HG03571 (cell line): ENCODE results near the gene CACNB4.

Experiments
- ATAC-seq: cut with Tn5 transposase; IDR thresholded peaks from one replicate; pipeline ENCODE4 v1.9.1; 2021; ENCODE audit not compliant: unreplicated experiment

The CACNB4 gene

DNA sequence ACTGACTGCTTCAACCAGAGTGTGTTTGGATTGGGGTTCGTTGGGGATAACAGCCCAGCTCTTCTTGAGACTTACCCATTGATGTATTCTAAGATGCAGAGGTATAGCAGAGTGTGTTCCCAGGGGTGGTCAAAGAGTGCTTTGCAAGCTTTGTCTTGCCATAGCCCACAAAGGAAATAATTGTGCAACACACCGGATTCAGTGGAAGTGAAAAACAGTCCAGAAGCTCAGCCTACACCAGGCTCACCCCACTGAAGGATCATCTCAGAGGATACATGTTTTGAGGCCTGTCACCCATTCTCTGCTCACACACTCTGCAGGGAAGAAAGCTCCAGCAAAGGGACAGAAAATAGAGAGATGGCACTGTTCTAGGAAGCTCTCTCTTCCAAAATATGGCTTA is 9.6 kb downstream of the CACNB4 start:
- no peak for ATAC-seq

DNA sequence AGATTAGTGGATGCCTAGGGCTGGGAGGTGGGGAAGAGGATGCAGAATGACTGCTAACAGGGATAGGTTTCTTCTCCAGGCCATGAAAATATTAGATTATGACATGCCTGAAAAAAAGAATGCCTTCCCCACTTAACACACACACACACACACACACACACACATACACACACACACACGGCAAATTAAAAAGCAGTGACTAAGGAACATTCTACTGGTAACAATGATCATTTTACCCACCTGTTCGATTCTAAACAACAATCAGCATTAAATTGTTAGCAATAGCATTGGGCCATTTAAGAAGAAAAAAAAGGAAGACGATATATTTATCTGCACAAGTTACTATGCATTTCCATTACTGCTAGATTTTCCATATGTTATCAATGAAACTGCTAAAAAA is 10.8 kb downstream of the CACNB4 start:
- ATAC-seq: no peak

- no peak for ATAC-seq
Measured at GRCh38 chr2:152086231-152086630, 12.6 kb downstream of the CACNB4 start.

- ATAC-seq: no peak
Measured at GRCh38 chr2:152084076-152084475, 14.8 kb downstream of the CACNB4 start.

DNA sequence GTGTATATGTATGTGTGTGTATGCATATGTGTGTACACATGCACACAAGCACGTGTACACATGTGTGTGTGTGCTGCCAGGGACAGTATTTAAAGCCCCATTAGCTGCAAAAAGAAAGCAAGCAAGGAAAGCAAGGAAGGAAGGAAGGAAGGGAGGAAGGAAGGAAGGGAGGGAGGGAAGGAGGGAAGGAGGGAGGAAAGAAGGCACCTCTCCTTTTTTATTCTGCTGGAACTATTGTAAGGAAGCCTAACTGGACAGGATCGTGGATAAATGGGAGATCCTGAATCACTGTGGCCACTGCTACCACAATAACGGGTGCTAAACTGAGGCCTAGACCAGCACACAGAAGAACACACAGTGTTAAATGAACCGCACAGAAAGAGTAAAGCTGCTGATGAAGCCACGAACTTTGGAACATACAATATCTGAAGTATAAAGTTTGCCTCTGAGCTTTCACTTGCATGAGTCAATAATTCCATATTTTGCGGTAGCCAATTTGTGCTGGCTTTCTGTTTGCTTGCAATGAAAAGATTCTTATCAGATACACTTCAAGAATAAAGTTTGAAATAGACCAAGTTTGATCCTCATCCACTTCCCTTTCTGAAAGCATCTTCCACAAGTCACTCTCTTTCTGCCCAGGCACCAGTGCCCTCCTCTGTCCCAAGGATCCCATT is 15.5 kb downstream of the CACNB4 start:
- ATAC-seq: no peak

GRCh38 chr2:152078662-152079061 is 20.2 kb downstream of the CACNB4 start:
- ATAC-seq: no peak

DNA sequence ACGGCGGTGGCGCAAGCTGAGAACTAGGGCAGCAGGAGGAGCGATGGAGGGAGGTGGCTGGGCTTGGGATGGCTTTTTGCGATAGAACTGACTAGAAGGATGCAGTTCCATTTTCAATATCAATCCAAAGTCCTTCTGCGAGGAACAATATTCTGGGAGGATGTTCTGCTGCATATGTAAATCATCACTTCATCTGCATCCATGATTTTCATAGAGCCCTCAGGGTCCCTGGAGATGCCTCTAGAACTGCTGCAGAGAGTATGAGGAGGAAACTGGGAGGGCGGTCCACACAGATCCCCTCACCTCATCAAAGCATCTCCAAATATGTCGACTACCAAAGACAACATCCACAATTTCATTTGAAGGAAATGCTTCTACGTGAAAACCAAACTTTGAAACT is 20.8 kb downstream of the CACNB4 start:
- no peak for ATAC-seq

DNA sequence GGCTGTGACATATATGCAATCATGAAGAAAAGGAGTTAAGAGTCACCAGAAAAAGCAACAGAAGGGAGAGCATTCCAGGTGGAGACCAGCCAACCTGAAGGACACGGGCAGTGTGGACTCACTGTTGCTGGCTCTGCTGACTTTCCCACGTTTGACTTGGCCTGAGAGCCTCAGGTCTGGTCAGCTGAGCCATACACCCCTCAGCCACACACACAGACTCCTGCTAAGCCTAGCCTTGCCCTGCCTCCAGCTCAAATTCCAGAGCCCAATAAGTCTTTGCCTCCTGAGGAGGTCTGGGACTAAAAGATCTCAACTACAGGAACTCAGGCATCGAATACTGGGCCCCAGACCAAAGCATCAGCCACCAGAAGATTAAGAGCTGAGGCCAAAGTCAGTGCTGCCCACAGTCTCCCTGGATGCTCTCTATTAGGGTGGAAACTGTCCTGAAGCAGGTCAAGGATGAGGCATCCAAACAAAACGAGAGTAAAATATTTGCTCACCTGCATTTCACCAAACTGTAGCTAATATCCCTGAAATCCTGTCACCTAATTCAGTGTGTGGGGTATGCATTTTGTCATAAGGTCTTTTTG is 23.3 kb downstream of the CACNB4 start:
- no peak for ATAC-seq

DNA sequence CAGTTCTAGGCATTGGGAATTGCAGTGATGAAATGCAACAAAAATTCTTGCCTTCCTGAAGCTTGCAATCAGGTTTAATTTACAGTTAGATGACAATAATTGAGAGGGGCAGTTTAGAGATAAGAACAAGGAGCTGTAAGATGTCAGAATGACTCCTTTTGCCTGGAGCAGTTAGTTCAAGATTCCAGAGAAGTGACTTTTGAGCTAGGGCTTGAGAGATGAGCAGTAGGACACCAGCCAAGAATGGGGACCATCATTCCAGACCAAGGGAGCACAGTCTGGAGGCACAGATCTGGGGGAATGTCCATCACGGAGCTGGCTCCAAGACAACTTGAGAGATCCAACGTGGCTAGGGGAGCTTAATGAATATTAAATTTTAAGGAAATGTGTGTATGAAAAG is 26.8 kb downstream of the CACNB4 start:
- no peak for ATAC-seq

DNA sequence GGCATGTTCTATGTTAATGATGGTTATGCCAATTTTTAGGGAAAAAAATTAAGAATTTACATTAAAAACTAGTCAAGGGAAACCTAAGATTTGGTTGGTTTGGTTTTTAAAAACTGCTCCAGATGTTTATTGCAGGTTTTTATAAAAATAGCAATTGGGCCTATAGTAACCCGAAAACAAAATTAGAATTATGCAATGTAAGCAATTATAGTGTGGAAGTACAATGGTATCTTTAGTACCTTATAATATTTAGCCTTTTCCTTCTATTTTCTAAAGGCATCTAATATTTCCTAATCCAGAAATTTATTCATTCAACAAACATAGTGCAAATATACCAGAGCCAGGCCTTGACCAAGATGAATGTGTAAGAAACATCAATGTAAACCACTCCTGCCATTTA is 27.3 kb downstream of the CACNB4 start:
- no peak for ATAC-seq

GRCh38 chr2:152071092-152071491 is 27.8 kb downstream of the CACNB4 start:
- ATAC-seq: peak; percentile 62

DNA sequence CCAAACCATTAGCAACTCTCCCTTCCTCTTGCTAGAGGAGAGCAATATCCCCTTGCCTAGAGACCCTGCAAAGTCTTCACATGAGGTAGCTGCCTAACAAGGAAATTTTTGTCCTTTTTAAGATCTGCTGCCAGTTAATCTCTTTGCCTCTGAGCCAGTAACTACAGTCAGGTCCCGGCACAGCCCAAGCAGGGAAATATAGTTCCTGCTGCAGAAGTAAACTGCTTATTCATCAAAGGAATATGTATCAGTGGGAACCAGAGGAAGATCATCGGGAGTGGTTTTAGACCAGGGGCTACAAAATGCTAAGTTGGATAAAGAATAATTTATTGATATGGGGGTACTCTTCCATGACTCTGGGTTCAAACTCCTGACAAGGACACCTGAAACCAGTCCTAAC is 30.6 kb downstream of the CACNB4 start:
- no peak for ATAC-seq

DNA sequence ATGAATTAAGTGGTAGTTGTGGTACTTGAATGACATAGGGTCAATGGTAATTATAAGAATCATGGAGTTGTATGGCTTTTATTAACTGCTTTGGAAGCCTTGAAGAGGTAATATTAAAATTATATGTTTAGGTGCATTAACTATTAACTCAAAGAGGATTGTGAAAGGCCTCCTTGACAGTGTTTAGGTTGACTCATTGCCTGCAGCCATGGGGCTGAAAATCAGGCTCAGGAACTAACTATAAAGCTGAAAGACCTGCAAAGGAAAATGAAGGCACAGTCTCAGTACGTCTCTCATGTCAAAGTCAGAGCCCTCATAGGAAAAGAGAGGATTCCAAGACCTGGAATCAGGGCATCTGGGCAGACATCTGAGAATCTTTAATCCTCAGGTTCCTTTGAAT is 31.0 kb downstream of the CACNB4 start:
- ATAC-seq: no peak

- no peak for ATAC-seq
Measured at GRCh38 chr2:152065945-152066344, 32.9 kb downstream of the CACNB4 start.

DNA sequence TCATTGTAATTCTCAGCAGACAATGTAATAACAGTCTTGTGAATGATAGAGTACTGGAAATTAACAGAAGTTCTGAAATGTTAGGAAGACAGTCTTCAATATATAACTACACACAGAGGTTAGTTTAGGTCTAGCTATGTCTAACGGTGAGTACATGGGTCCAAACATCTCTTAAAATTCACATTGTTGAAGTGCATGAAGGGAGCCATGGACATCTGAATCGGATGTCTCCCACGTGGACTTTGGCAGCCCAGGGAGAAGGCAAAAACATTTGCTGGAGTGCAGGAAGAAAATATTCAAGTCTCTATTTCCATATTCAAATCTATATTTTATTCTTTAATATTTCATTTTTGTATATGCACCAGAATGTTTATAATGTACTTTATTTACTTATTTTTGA is 34.8 kb downstream of the CACNB4 start:
- no peak for ATAC-seq

DNA sequence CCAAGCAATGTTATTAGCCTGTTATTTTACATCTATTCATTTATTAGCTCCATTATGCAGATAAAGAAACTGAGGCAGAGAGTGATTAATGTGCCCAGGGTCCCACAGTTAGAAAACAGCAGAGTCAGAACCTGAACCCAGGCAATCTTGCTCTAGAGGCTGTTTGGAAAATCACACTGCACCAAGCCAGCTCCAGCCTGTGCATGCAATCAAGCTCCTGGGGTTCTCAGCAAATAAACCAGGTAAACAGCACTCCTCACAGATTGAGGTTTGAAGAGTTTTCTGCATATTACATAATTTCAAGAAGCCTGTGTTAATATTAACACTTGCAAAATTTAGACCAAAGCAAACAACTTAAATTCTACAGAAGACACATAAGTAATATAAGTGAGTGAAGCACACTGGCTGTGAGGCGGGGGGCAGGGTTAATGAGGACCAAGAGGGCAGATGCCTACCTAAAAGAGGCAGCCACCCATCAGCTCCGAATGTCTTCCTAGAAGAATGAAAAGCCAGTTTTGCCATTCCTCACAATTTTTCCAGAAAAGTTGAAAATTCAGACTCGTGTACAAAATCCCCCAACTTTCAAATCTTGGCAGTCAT is 35.4 kb downstream of the CACNB4 start:
- ATAC-seq: no peak

DNA sequence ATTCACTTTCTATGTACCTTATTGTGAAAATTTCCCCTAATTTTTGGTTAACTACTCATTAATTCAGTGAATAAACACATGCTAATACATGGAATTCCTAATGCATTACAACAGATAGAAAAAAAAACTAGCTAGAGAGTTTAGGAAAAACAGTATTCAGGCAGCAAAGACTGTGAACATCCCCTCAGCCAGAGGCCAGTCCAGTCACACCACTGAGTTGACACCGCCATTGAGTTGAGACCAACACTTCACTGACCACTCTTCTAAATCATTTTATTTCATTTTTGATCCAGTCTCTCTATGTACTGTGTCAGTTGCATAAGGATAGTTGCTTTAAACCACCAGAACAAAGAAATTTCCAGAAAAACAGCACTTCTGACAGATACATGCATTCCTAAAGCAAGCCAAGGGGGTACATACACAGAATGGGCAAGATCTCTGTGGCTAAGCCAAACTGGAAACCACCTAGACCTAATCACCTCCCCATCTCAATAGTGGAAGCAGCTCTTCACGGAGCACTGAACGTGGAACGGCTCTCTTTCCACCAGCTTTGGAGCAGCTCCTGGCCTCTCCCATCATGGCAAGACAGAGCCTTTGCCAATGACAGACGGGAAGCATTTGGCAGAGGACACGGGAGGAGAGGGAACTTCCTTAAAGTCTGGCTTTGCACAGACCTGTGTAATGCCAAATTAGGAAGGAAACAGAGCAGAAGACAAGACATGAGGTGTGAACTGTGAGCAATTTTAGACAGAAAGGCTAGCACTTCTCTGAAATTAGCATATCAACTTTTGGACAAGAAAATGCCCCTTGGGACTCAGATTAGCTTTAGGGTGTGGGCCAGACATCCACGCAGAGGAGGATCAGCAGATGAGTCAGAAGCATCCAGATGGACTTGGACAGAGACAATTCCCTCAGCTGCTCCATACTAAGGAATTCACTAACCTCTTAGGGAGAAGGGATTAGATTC is 36.4 kb downstream of the CACNB4 start:
- ATAC-seq: no peak

DNA sequence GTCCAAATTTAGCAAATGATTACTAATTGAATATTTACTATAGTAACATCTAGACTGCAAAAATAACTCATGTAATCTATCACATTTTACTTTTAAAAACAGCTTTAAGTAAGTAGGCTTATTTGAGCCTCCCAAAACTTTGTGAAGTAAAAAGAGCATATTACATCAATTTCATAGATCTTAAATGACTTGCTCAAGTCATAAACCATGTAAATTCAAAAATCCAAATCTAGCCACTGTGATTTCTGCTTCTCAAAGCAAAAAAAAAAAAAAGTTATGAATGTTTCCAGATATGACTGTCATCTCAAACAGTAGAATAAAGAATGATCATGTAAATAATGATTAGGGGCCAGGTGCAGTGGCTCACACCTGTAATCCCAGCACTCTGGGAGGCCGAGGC is 37.5 kb downstream of the CACNB4 start:
- no peak for ATAC-seq

GRCh38 chr2:152058655-152059054 is 40.2 kb downstream of the CACNB4 start:
- no peak for ATAC-seq

DNA sequence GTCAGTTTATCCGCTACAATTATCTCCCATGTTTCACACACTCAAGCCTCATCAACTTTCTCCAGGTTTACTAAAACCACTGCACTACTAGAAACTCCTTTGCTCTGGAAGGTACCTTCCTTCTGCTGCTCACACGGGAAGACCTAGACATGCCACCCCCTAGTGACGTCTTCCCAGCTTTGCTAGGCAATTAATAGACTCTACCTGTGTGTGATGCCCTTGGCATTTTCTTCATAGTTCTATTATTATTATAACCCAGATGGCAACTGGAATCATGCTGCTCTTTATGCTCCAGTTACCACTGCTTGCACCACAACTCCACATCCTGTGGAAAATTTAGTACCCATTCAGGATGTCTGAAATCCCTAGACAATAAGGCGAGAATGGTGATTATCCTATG is 42.4 kb downstream of the CACNB4 start:
- ATAC-seq: no peak

DNA sequence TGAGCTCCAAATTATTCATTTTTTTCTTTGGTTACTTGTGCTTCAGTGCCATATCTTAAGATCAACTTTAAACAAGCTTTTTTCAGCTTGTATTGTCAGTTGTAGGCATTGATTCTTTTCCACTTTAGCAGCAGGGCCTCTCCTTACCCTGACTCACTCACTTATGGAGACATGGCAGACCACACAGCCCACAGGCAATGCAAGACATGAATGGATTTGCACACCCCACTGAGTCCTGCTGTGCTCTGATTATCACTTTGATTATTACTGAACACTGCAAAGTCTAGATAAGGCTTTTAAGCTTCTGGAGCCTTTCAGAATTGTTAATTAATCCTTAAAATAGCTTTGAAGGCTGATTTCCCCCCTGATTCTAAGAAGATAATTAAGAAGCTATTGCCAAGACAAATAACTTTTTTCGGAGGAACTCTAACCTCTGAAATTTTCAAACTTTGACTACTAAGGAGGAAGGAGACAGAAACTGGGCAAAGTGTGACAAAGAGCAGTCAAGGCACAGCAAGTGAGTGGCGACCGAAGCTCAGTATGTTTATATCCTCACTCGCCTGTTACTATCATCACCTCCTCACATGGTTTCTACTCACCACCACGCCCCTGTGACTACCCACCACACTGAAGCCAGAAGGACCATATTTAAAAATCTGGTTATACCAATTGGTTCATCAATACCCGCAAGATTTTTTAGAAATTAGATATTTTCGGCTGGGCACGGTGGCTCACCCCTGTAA is 43.3 kb downstream of the CACNB4 start:
- no peak for ATAC-seq
